ENCODE results near the gene BAG1. TPM values are rescaled to one million over a fixed set of nuclear protein-coding genes. Genes with fewer than 3 reads are reported as not detected.

The BAG1 gene
- total and polyA plus RNA-seq, 2 of the 13 experiments (the other 11 are each of a cell fraction or from before 2014, with no cell fraction given): 23.1 to 59.5 TPM

- ATAC-seq (no peak), FAIRE-seq (no peak), DNase-seq (ENCODE audit: low spot score) (no peak)
- H3K27ac ChIP-seq (ENCODE audit: extremely low read length, insufficient read depth, low read length): no peak overlapping the region
- no peaks in the 10 kb centered on the region for H3K79me2 ChIP-seq (ENCODE audit: insufficient read depth, low read length)
- intact Hi-C loops (cut with micrococcal nuclease; ENCODE audit: unreplicated experiment) (no loop called here), in situ Hi-C loops (cut with HindIII; ENCODE audit: extremely low pct_ligation_motif_present, low pct_unique_long_range_greater_than_20kb) (no loop called here)
- H4K20me1 ChIP-seq (ENCODE audit: insufficient read depth, low read length): no peaks in the 10 kb centered on the region
- peaks cover 20% of the 10 kb centered on the region for H3K4me1 ChIP-seq (ENCODE audit: insufficient read depth, low read length)
- ChIA-PET CTCF (ENCODE audit: low intra/inter-chr PET ratio, low total read pairs) (no interaction called here), POLR2A (no interaction called here)
- 75% methylated on average over 6 of the region's 9 CpGs for WGBS (ENCODE audit: low lambda C conversion rate)
- no peak overlapping the region for H3K9ac ChIP-seq (ENCODE audit: insufficient read depth, low read depth, low read length)
- H3K4me2 ChIP-seq (ENCODE audit: low read depth, low read length): no peak overlapping the region
- no peaks in the 10 kb centered on the region for H3K27me3 ChIP-seq (ENCODE audit: control insufficient read depth in 1 of 2, insufficient read depth in 2 of 2, low read length in 2 of 2)
- H2AFZ ChIP-seq (ENCODE audit: low read length): no peak overlapping the region
- H3K4me3 ChIP-seq (replicated peaks in 1 of 3; ENCODE audit: insufficient read depth in 1 of 3, low read depth in 2 of 3, low read length in 3 of 3): no peak overlapping the region
- no peak for TF ChIP-seq NRL (CRISPR knock-in tag; IDR thresholded peaks at IDR 0.05; ENCODE audit: borderline replicate concordance)
- no peak for TF ChIP-seq PRMT3 (CRISPR knock-in tag; IDR thresholded peaks at IDR 0.05; ENCODE audit: borderline replicate concordance, low read depth)
- TF ChIP-seq ZNF644 (CRISPR knock-in tag; IDR thresholded peaks at IDR 0.05; ENCODE audit: low read depth): no peak
- no peak for TF ChIP-seq FOSL1 (CRISPR knock-in tag; IDR thresholded peaks at IDR 0.05; ENCODE audit: borderline replicate concordance)
- no peak for TF ChIP-seq STAG1 (CRISPR knock-in tag; IDR thresholded peaks at IDR 0.05)
- TF ChIP-seq ZNF737 (CRISPR knock-in tag; IDR thresholded peaks at IDR 0.05; ENCODE audit: borderline replicate concordance): no peak
- TF ChIP-seq BHLHE40 (IDR thresholded peaks at IDR 0.05; ENCODE audit: low read length): no peak
- no peak for TF ChIP-seq KLF16 (CRISPR knock-in tag; IDR thresholded peaks at IDR 0.05)
- no peak for TF ChIP-seq ZBTB43 (CRISPR knock-in tag; conservative IDR thresholded peaks at IDR 0.05)
- H3K36me3 ChIP-seq (replicated peaks in 1 of 2; ENCODE audit: control insufficient read depth in 1 of 2, insufficient read depth in 2 of 2, low read length in 2 of 2): peaks cover 2 to 5% of the 10 kb centered on the region in 2 experiments; a peak in 1 of 5 replicates
- no TSS peak for BruUV-seq (replicated peaks)
- no peaks in the 10 kb centered on the region for H3K9me3 ChIP-seq (ENCODE audit: low read length)
Measured at GRCh38 chr9:33246269-33246860, 18.1 kb downstream of the BAG1 start.

All from HepG2 (cell line).